OCI-LY7 (cell line): ENCODE data around the gene KRT6B. TPM values are rescaled to one million over a fixed set of nuclear protein-coding genes. Genes with fewer than 3 reads are reported as not detected.

Experiments used
- BruUV-seq: library from RNA; stranded (reverse); fragments of 400-500 nt; replicated peaks from 2 replicates; lab custom pipeline; 2021; lab: Mats Ljungman, UMichigan
- CTCF ChIA-PET: fragments of 300-600 bp; sonication (Branson Sonifier 250); formaldehyde crosslinking; loops from one replicate; lab custom pipeline; 2022; ENCODE audit warnings: antibody characterized with exemption; ENCODE audit not compliant: unreplicated experiment; lab: Charles Lee
- POLR2A ChIA-PET: fragments of 300-600 bp; sonication (Branson Sonifier 250); formaldehyde crosslinking; loops from one replicate; lab custom pipeline; 2022; ENCODE audit warnings: antibody characterized with exemption; lab: Charles Lee
- DNase-seq: peaks from one replicate; pipeline ENCODE4 v3.0.0-alpha.2; 2015; ENCODE audit warnings: low spot score
- H2AFZ ChIP-seq: fragments of 200-600 bp; sonication (generic), shearing (Covaris generic); 2 replicates; pipeline ENCODE4 v1.6.1; 2014; ENCODE audit warnings: mild to moderate bottlenecking, antibody characterized with exemption, low read length, moderate library complexity
- H3K27ac ChIP-seq: fragments of 200-600 bp; sonication (generic); 2 replicates; pipeline ENCODE4 v1.5.1; 2014; ENCODE audit warnings: mixed run types, low read depth, mild to moderate bottlenecking, moderate library complexity, low read length, inconsistent platforms; ENCODE audit not compliant: poor library complexity, severe bottlenecking
- H3K36me3 ChIP-seq: fragments of 200-600 bp; sonication (generic); 2 replicates; pipeline ENCODE4 v1.6.1; 2014; ENCODE audit warnings: mild to moderate bottlenecking, antibody characterized with exemption, low read length, moderate library complexity, mixed read lengths; ENCODE audit not compliant: insufficient read depth
- H3K4me1 ChIP-seq: fragments of 200-600 bp; sonication (generic); 2 replicates; pipeline ENCODE4 v1.5.1; 2014; ENCODE audit warnings: mild to moderate bottlenecking, low read length; ENCODE audit not compliant: insufficient read depth, poor library complexity, severe bottlenecking
- H3K4me2 ChIP-seq: fragments of 200-600 bp; sonication (generic); 2 replicates; pipeline ENCODE4 v1.6.1; 2014; ENCODE audit warnings: mild to moderate bottlenecking, low read length
- H3K4me3 ChIP-seq: fragments of 200-600 bp; sonication (generic); 2 replicates; pipeline ENCODE4 v1.5.1; 2014; ENCODE audit warnings: mild to moderate bottlenecking, low read depth, low read length; ENCODE audit not compliant: poor library complexity, severe bottlenecking
- H3K79me2 ChIP-seq: fragments of 200-600 bp; sonication (generic); 2 replicates; pipeline ENCODE4 v1.6.1; 2016; ENCODE audit warnings: low read depth, mild to moderate bottlenecking, low read length, moderate library complexity, mixed read lengths; ENCODE audit not compliant: insufficient read depth
- H3K9me2 ChIP-seq: fragments of 200-600 bp; sonication (generic); 2 replicates; pipeline ENCODE4 v1.6.1; 2016; ENCODE audit warnings: mild to moderate bottlenecking, low read length, mixed read lengths; ENCODE audit not compliant: insufficient read depth
- H3K9me3 ChIP-seq: fragments of 200-600 bp; sonication (generic); 2 replicates; pipeline ENCODE4 v1.6.1; 2014; ENCODE audit warnings: mild to moderate bottlenecking, mixed run types, low read length, mixed read lengths
- H4K20me1 ChIP-seq: fragments of 200-600 bp; sonication (generic); 2 replicates; pipeline ENCODE4 v1.6.1; 2014; ENCODE audit warnings: mild to moderate bottlenecking, antibody characterized with exemption, low read length, moderate library complexity, mixed read lengths; ENCODE audit not compliant: insufficient read depth
- EZH2phosphoT487 ChIP-seq: fragments of 200-600 bp; sonication (generic); IDR thresholded peaks from 2 replicates; pipeline ENCODE4 v1.6.1; 2018; ENCODE audit warnings: low read depth, borderline replicate concordance, mild to moderate bottlenecking, mixed run types, antibody characterized with exemption, low read length, moderate library complexity, mixed read lengths
- intact Hi-C: fragments of 100-400 bp; cut with micrococcal nuclease; formaldehyde crosslinking; loops from one replicate; pipeline ENCODE4 v1.10.0; 2022; ENCODE audit not compliant: unreplicated experiment
- total RNA-seq, 2 experiments: library from RNA; depleted of rRNA in 1 of 2; stranded (reverse); fragments of >200 nt in 1 of 2; shearing (Covaris generic) in 1 of 2; gene quantifications; 2 replicates each; pipeline ENCODE4 v1.2.3, GENCODE V29; 2014 to 2022
- TF ChIP-seq, protein P1 (sequence below): fragments of 200-600 bp; sonication (generic); conservative IDR thresholded peaks from 2 replicates; pipeline ENCODE4 v1.5.1; 2014; ENCODE audit warnings: mild to moderate bottlenecking, antibody characterized with exemption, low read length, moderate library complexity, mixed read lengths

The KRT6B gene
- total RNA-seq, 2 experiments from 2014 or later, result not detected

DNA sequence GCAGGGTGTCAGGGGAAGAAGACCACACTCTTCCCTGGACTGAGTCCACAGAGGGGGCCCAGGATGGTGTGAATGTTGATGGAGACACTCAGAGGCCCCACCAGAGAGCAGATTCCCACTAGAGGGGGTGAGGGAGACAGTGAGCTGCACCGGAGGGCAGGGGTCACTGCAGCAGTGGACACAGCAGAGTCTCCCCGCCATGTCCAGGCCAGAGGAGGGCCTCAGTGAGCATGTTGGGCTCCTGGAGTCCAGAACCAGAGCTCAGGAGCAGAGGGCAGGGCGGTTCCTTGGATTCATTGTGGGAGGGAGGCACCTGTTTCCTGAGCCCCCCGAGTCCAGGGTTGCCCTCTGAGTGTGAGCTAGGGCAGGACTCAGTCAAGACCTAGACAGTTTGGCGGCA, 44.0 kb downstream of the KRT6B start:
- CTCF ChIA-PET, result no interaction called here
- no peaks in the 10 kb centered on the region for H3K9me2 ChIP-seq
- no peak for DNase-seq
- H2AFZ ChIP-seq, result no peak overlapping the region
- no peak for TF ChIP-seq EZH2phosphoT487
- TF ChIP-seq, protein P1, sequence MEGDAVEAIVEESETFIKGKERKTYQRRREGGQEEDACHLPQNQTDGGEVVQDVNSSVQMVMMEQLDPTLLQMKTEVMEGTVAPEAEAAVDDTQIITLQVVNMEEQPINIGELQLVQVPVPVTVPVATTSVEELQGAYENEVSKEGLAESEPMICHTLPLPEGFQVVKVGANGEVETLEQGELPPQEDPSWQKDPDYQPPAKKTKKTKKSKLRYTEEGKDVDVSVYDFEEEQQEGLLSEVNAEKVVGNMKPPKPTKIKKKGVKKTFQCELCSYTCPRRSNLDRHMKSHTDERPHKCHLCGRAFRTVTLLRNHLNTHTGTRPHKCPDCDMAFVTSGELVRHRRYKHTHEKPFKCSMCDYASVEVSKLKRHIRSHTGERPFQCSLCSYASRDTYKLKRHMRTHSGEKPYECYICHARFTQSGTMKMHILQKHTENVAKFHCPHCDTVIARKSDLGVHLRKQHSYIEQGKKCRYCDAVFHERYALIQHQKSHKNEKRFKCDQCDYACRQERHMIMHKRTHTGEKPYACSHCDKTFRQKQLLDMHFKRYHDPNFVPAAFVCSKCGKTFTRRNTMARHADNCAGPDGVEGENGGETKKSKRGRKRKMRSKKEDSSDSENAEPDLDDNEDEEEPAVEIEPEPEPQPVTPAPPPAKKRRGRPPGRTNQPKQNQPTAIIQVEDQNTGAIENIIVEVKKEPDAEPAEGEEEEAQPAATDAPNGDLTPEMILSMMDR, result no peak
- intact Hi-C loops, result no loop called here
- no peaks in the 10 kb centered on the region for H3K79me2 ChIP-seq
- no peak overlapping the region for H3K4me2 ChIP-seq
- no peaks in the 10 kb centered on the region for H3K9me3 ChIP-seq
- no peaks in the 10 kb centered on the region for H3K4me1 ChIP-seq
- no peaks in the 10 kb centered on the region for H4K20me1 ChIP-seq
- no peaks in the 10 kb centered on the region for H3K36me3 ChIP-seq
- H3K4me3 ChIP-seq, result no peak overlapping the region
- POLR2A ChIA-PET, result no interaction called here
- H3K27ac ChIP-seq, result no peak overlapping the region
- no TSS peak for BruUV-seq

GRCh38 chr12:52405922-52406385, 46.0 kb downstream of the KRT6B start, which contains the start of gene KRT82:
Gene KRT82, minus strand, starts transcription at chr12:52406335. Its CDS starts 58 bp downstream, at chr12:52406277.
- CTCF ChIA-PET, result no interaction called here
- H3K4me3 ChIP-seq, result no peak within 1 kb of the TSS
- no peaks in the 10 kb centered on the region for H3K36me3 ChIP-seq
- no peaks in the 10 kb centered on the region for H3K9me3 ChIP-seq
- H2AFZ ChIP-seq, result no peak within 1 kb of the TSS
- no peak within 1 kb of the TSS for H3K4me2 ChIP-seq
- H4K20me1 ChIP-seq, result no peaks in the 10 kb centered on the region
- H3K4me1 ChIP-seq, result no peaks in the 10 kb centered on the region
- no peak within 1 kb of the TSS for H3K27ac ChIP-seq
- POLR2A ChIA-PET, result no interaction called here
- BruUV-seq, result no TSS peak
- no peaks in the 10 kb centered on the region for H3K79me2 ChIP-seq
- intact Hi-C loops, result no loop called here
- TF ChIP-seq, protein P1, result no peak
- TF ChIP-seq EZH2phosphoT487, result no peak
- no peaks in the 10 kb centered on the region for H3K9me2 ChIP-seq
- no peak for DNase-seq

GRCh38 chr12:52404951-52405350, 47.0 kb downstream of the KRT6B start:
- Histone ChIP-seq H3K9me3 (no peaks in the 10 kb centered on the region), H3K4me1 (no peaks in the 10 kb centered on the region), H3K36me3 (no peaks in the 10 kb centered on the region), H3K27ac (no peak overlapping the region), H2AFZ (no peak overlapping the region), H3K79me2 (no peaks in the 10 kb centered on the region), H3K4me2 (no peak overlapping the region), H4K20me1 (no peaks in the 10 kb centered on the region), H3K4me3 (no peak overlapping the region), H3K9me2 (no peaks in the 10 kb centered on the region)
- intact Hi-C loops, result no loop called here
- BruUV-seq, result no TSS peak
- ChIA-PET POLR2A (no interaction called here), CTCF (no interaction called here)
- no peak for TF ChIP-seq EZH2phosphoT487
- TF ChIP-seq, protein P1, result no peak
- no peak for DNase-seq
